Uterus (tissue), 4 donors: ENCODE measurements around the gene ACTL7B. TPM values are rescaled to one million over a fixed set of nuclear protein-coding genes. Genes with fewer than 3 reads are reported as not detected.

Source experiments
- DNase-seq, 2 donors: peaks; one replicate each; pipeline ENCODE4 v3.0.0-alpha.2; 2019 to 2020
- H3K27ac ChIP-seq, 2 donors: fragments of 200-600 bp; sonication (generic); 1 replicate in 1 of 2; 2 replicates in 1 of 2; pipeline ENCODE4 v1.5.1; 2016 to 2018
- H3K27me3 ChIP-seq, 2 donors: fragments of 200-600 bp; sonication (generic); one replicate each; pipeline ENCODE4 v1.5.1; 2018 to 2019; ENCODE audit warnings: control low read depth in 1 of 2
- H3K36me3 ChIP-seq, 2 donors: fragments of 200-600 bp; sonication (generic); one replicate each; pipeline ENCODE4 v1.5.1; 2019; ENCODE audit warnings: control low read depth in 1 of 2
- H3K4me1 ChIP-seq, 2 donors: fragments of 200-600 bp; sonication (generic); one replicate each; pipeline ENCODE4 v1.5.1; 2018 to 2019; ENCODE audit warnings: control low read depth in 1 of 2
- H3K4me3 ChIP-seq, 2 donors: fragments of 200-600 bp; sonication (generic); 1 replicate in 1 of 2; 2 replicates in 1 of 2; pipeline ENCODE4 v1.5.1; 2018 to 2019; ENCODE audit warnings: mild to moderate bottlenecking in 1 of 2
- H3K9me3 ChIP-seq, 2 donors: fragments of 200-600 bp; sonication (generic); one replicate each; pipeline ENCODE4 v1.5.1; 2019; ENCODE audit warnings: control low read depth in 1 of 2
- CTCF ChIP-seq, 4 experiments: fragments of 200-600 bp in 2 of 4; fragments of 450-650 bp in 2 of 4; sonication (generic) in 2 of 4; IDR thresholded peaks; one replicate each; pipeline ENCODE4 v1.5.1; 2016 to 2019; ENCODE audit warnings: antibody characterized with exemption in 4 of 4, mild to moderate bottlenecking in 2 of 4, moderate library complexity in 1 of 4
- POLR2A ChIP-seq, 2 donors: fragments of 450-650 bp; IDR thresholded peaks; one replicate each; pipeline ENCODE4 v1.6.1; 2016; ENCODE audit warnings: antibody characterized with exemption in 2 of 2, mild to moderate bottlenecking in 1 of 2, moderate library complexity in 1 of 2
- intact Hi-C: fragments of 100-400 bp; cut with DNase I; formaldehyde crosslinking; loops from one replicate; pipeline ENCODE4 v1.15.1; 2023; ENCODE audit warnings: low total_unique reads
- total RNA-seq, 4 donors: library from RNA; depleted of rRNA in 3 of 4; stranded (reverse); fragments of >200 nt in 3 of 4; gene quantifications; one replicate each; pipeline versions ENCODE4 v1.1.0 to v1.2.4, GENCODE V29; 2014 to 2023
- donor health status: DM: yes; HTN: yes; CAD: no.

ACTL7B gene
- total RNA-seq, 4 donors from 2014 or later: not detected

GRCh38 chr9:108884701-108885100 is 28.9 kb upstream of the ACTL7B start:
- Histone ChIP-seq H3K36me3 (no peaks in the 10 kb centered on the region), H3K4me3 (no peak overlapping the region), H3K4me1 (no peaks in the 10 kb centered on the region), H3K27me3 (no peaks in the 10 kb centered on the region), H3K27ac (no peak overlapping the region), H3K9me3 (no peaks in the 10 kb centered on the region)
- DNase-seq: no peak
- intact Hi-C loops: no loop called here
- TF ChIP-seq CTCF (IDR thresholded peaks at IDR 0.05): no peak
- TF ChIP-seq POLR2A (IDR thresholded peaks at IDR 0.05): no peak

GRCh38 chr9:108883085-108883484 is 27.3 kb upstream of the ACTL7B start:
- no peaks in the 10 kb centered on the region for H3K27me3 ChIP-seq
- H3K9me3 ChIP-seq: no peaks in the 10 kb centered on the region
- no peak overlapping the region for H3K4me3 ChIP-seq
- H3K27ac ChIP-seq: no peak overlapping the region
- no peak for DNase-seq
- no peak for TF ChIP-seq CTCF (IDR thresholded peaks at IDR 0.05)
- TF ChIP-seq POLR2A (IDR thresholded peaks at IDR 0.05): no peak
- intact Hi-C loops: no loop called here
- H3K36me3 ChIP-seq: no peaks in the 10 kb centered on the region
- H3K4me1 ChIP-seq: no peaks in the 10 kb centered on the region

GRCh38 chr9:108882052-108882888 is 26.5 kb upstream of the ACTL7B start:
- intact Hi-C loops: no loop called here
- H3K9me3 ChIP-seq: no peaks in the 10 kb centered on the region
- H3K36me3 ChIP-seq: no peaks in the 10 kb centered on the region

GRCh38 chr9:108880738-108881316 is 25.0 kb upstream of the ACTL7B start:
- no peak for DNase-seq
- intact Hi-C loops: no loop called here
- TF ChIP-seq POLR2A (IDR thresholded peaks at IDR 0.05) (no peak), CTCF (IDR thresholded peaks at IDR 0.05) (no peak)
- Histone ChIP-seq H3K27me3 (no peaks in the 10 kb centered on the region), H3K9me3 (no peaks in the 10 kb centered on the region), H3K4me1 (no peaks in the 10 kb centered on the region), H3K4me3 (no peak overlapping the region), H3K36me3 (no peaks in the 10 kb centered on the region), H3K27ac (no peak overlapping the region)

More at GRCh38 chr9:108882052-108882888, 26.5 kb upstream of the ACTL7B start:
- H3K4me3 ChIP-seq: no peak overlapping the region
- TF ChIP-seq POLR2A (IDR thresholded peaks at IDR 0.05): no peak
- TF ChIP-seq CTCF (IDR thresholded peaks at IDR 0.05): no peak
- no peak for DNase-seq
- no peaks in the 10 kb centered on the region for H3K4me1 ChIP-seq
- no peak overlapping the region for H3K27ac ChIP-seq
- H3K27me3 ChIP-seq: no peaks in the 10 kb centered on the region

GRCh38 chr9:108877524-108877923 is 21.7 kb upstream of the ACTL7B start:
- H3K36me3 ChIP-seq: no peaks in the 10 kb centered on the region
- no peak for DNase-seq

More at GRCh38 chr9:108877524-108877923, 21.7 kb upstream of the ACTL7B start:
- no peak for TF ChIP-seq CTCF (IDR thresholded peaks at IDR 0.05)
- TF ChIP-seq POLR2A (IDR thresholded peaks at IDR 0.05): no peak
- Histone ChIP-seq H3K4me3 (no peak overlapping the region), H3K27me3 (no peaks in the 10 kb centered on the region), H3K9me3 (no peaks in the 10 kb centered on the region), H3K27ac (no peak overlapping the region), H3K4me1 (no peaks in the 10 kb centered on the region)
- intact Hi-C loops: no loop called here
